NK-92 treated with Interleukin-12 subunit alpha and Interleukin-12 subunit beta, amount 100 ng/mL, for 24 hours (cell line): ENCODE measurements around the gene C9orf72.

Experiments used
- DNase-seq: peaks from one replicate; lab custom pipeline; 2025; lab: John Stamatoyannopoulos, UW

The C9orf72 gene

GRCh38 chr9:27538647-27539046, 34.6 kb downstream of the C9orf72 start:
- DNase-seq: no peak

- no peak for DNase-seq
Measured at GRCh38 chr9:27537756-27538155, 35.5 kb downstream of the C9orf72 start.

- no peak for DNase-seq
Measured at GRCh38 chr9:27537027-27537435, 36.2 kb downstream of the C9orf72 start.

- DNase-seq: no peak
Measured at GRCh38 chr9:27536168-27536567, 37.1 kb downstream of the C9orf72 start.

GRCh38 chr9:27535701-27536118, 37.6 kb downstream of the C9orf72 start:
- DNase-seq: no peak

- DNase-seq: no peak
Measured at GRCh38 chr9:27534658-27535209, 38.5 kb downstream of the C9orf72 start.

- no peak for DNase-seq
Measured at GRCh38 chr9:27534131-27534530, 39.1 kb downstream of the C9orf72 start.

GRCh38 chr9:27533311-27533710, 40.0 kb downstream of the C9orf72 start:
- no peak for DNase-seq

GRCh38 chr9:27532046-27532445, 41.2 kb downstream of the C9orf72 start:
- no peak for DNase-seq

- no peak for DNase-seq
Measured at GRCh38 chr9:27530915-27531755, 42.1 kb downstream of the C9orf72 start.

- DNase-seq: no peak
Measured at GRCh38 chr9:27529316-27530278, 43.7 kb downstream of the C9orf72 start, which contains the start of gene MOB3B. MOB3B (minus strand) TSS chr9:27529814; CDS start chr9:27455550, 74,264 bp downstream.

GRCh38 chr9:27528886-27529315, 44.4 kb downstream of the C9orf72 start:
- no peak for DNase-seq

- DNase-seq: no peak
Measured at GRCh38 chr9:27528076-27528885, 45.0 kb downstream of the C9orf72 start.

GRCh38 chr9:27527702-27528075, 45.6 kb downstream of the C9orf72 start:
- no peak for DNase-seq

- no peak for DNase-seq
Measured at GRCh38 chr9:27524236-27524635, 49.0 kb downstream of the C9orf72 start, which contains the start of gene IFNK. IFNK (plus strand) TSS chr9:27524290; CDS start chr9:27524337, 47 bp downstream.

GRCh38 chr9:27523141-27523540, 50.1 kb downstream of the C9orf72 start:
- no peak for DNase-seq

- DNase-seq: no peak
Measured at GRCh38 chr9:27520986-27521385, 52.3 kb downstream of the C9orf72 start.

- DNase-seq: no peak
Measured at GRCh38 chr9:27519466-27520465, 53.5 kb downstream of the C9orf72 start.

- DNase-seq: no peak
Measured at GRCh38 chr9:27518809-27519208, 54.5 kb downstream of the C9orf72 start.

GRCh38 chr9:27518006-27518405, 55.3 kb downstream of the C9orf72 start:
- no peak for DNase-seq
